Pancreas (tissue), 10 donors: ENCODE results near the gene TMEM87A. TPM values are rescaled to one million over a fixed set of nuclear protein-coding genes. Genes with fewer than 3 reads are reported as not detected.

Source experiments
- ATAC-seq, 4 donors: fragments of 200-7000 bp; cut with Tn5 transposase; one replicate each; pipeline versions ENCODE4 v1.8.0 to v1.9.1; 2020; ENCODE audit warnings: mild to moderate bottlenecking in 4 of 4, moderate library complexity in 4 of 4
- DNase-seq, 6 donors: peaks; one replicate each; pipeline ENCODE4 v3.0.0-alpha.2; 2020
- FAIRE-seq: peaks from 2 replicates; lab custom pipeline; 2012; peaks lifted over from hg19 to GRCh38; lab: Jason Lieb, UNC
- H3K27ac ChIP-seq, 4 donors: fragments of 200-600 bp; sonication (generic); 1 replicate in 3 of 4; 2 replicates in 1 of 4; pipeline versions ENCODE4 v1.5.0 to v1.8.0; 2020
- H3K27me3 ChIP-seq, 4 donors: fragments of 200-600 bp; one replicate each; pipeline ENCODE4 v1.8.0; 2021
- H3K36me3 ChIP-seq, 3 donors: fragments of 200-600 bp; sonication (generic) in 1 of 3; one replicate each; pipeline versions ENCODE4 v1.5.0 to v1.8.0; 2020 to 2021
- H3K4me1 ChIP-seq, 3 donors: fragments of 200-600 bp; one replicate each; pipeline ENCODE4 v1.8.0; 2021
- H3K4me3 ChIP-seq, 4 donors: fragments of 200-600 bp; sonication (generic) in 2 of 4; one replicate each; pipeline versions ENCODE4 v1.5.0 to v1.8.0; 2020 to 2021
- H3K9me3 ChIP-seq, 4 donors: fragments of 200-600 bp; one replicate each; pipeline ENCODE4 v1.8.0; 2021
- WGBS, 2 donors: extraction: QIAGEN DNeasy Blood & Tissue Kit; methylation state at CpG; one replicate each; pipeline ENCODE4 v1.1.7; 2013; 5-methylcytosine and 5-hydroxymethylcytosine counted together
- intact Hi-C, 3 donors: fragments of 100-400 bp; cut with DNase I; formaldehyde crosslinking; loops; one replicate each; pipeline versions ENCODE4 v1.11.1 to v1.14.2; 2022
- polyA plus RNA-seq, 2 donors: library from polyadenylated mRNA; stranded (reverse); fragments of 200-250 nt; gene quantifications; one replicate each; pipeline ENCODE4 v1.2.3, GENCODE V29; 2013
- total RNA-seq, 6 donors: library from RNA; stranded (reverse); fragmentation: NEBNext Ultra II Directional in 4 of 6; extraction: Animal tissue kit (Norgen Biotek cat#: 25700) in 4 of 6; gene quantifications; one replicate each; pipeline versions ENCODE4 v1.2.1 to v1.2.4, GENCODE V29; 2021 to 2023
- TF ChIP-seq, protein P1 (sequence below), 4 donors: fragments of 200-600 bp; sonication (generic) in 3 of 4; IDR thresholded peaks; one replicate each; pipeline versions ENCODE4 v1.5.0 to v1.8.0; 2021; ENCODE audit warnings: antibody characterized with exemption in 4 of 4
- donor health status: healthy with polysubstance abuse.
- donor health status: DM: no; HTN: no; CAD: no; lungs with moderate emphysema.
- donor health status: DM: no; HTN: no; CAD: no.
- donor health status: control.
- donor health status: control.
- donor health status: Bipolar disorder and iron deficiency.
- donor health status: DM: yes; HTN: yes; CAD: no.
- donor health status: DM: no; HTN: no; CAD: no.
- donor health status: DM: no; HTN: no; CAD: no.
- donor health status: DM: yes; HTN: yes; CAD: no.

The TMEM87A gene
- total and polyA plus RNA-seq, 8 donors, result 12.2 to 32.1 (median 23.1) TPM

DNA sequence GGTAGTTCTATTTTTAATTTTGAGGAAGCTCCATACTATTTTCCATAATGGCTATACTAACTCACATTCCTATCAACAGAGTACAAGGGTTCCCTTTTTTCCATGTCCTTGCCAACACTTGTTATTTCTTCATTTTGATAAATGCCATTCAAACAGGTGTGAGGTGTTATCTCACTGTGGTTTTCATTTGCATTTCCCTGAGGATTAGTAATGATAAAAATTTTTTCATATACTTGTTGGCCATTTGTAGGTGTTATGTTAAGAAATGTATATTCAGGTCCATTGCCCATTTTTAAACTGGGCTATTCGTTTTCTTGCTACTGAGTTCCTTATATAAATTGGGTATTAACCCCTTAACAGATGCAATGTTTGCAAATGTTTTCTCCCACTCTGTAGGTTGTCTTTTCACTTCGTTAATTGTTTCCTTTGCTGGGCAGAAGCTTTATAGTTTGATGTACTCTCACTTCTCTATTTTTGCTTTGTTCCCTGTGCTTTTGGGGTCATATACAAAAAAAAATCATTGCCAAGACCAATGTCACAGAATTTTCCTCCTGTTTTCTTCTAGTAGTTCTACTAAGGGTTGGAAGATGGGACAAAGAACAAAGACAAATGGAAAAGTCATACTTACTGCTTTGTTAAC is 54.2 kb downstream of the TMEM87A start:
- Histone ChIP-seq H3K4me1 (no peaks in the 10 kb centered on the region), H3K27me3 (no peaks in the 10 kb centered on the region), H3K4me3 (no peak overlapping the region), H3K27ac (no peak overlapping the region), H3K36me3 (peaks cover 0 to 49% (median 14%) of the 10 kb centered on the region in 3 donors), H3K9me3 (no peaks in the 10 kb centered on the region)
- DNase-seq (no peak), ATAC-seq (no peak), FAIRE-seq (no peak)
- intact Hi-C loops, result no loop called here
- 29% methylated on average over 2 of the region's 2 CpGs for WGBS, 2 donors
- TF ChIP-seq, protein P1, sequence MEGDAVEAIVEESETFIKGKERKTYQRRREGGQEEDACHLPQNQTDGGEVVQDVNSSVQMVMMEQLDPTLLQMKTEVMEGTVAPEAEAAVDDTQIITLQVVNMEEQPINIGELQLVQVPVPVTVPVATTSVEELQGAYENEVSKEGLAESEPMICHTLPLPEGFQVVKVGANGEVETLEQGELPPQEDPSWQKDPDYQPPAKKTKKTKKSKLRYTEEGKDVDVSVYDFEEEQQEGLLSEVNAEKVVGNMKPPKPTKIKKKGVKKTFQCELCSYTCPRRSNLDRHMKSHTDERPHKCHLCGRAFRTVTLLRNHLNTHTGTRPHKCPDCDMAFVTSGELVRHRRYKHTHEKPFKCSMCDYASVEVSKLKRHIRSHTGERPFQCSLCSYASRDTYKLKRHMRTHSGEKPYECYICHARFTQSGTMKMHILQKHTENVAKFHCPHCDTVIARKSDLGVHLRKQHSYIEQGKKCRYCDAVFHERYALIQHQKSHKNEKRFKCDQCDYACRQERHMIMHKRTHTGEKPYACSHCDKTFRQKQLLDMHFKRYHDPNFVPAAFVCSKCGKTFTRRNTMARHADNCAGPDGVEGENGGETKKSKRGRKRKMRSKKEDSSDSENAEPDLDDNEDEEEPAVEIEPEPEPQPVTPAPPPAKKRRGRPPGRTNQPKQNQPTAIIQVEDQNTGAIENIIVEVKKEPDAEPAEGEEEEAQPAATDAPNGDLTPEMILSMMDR (IDR thresholded peaks at IDR 0.05), result no peak

DNA sequence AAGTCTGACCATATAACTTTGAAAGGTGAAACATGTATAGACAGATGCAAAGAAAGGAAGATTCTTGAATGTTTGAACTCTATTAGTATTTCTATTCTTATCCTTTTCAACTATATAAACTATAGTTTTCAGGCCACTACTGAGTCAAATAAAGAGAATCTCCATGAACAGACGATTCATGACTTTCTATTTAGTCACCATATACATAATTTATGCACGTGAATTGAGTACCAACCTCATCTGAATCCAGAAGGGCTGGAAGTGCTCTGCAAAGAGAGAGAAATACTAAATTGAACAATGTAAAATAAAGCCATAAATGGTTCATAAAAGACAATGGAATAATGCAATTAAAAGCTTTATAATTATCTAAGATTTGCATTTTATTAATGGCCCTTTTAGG is 55.7 kb downstream of the TMEM87A start:
- intact Hi-C loops, result no loop called here
- 72 to 85% methylated on average over 2 of the region's 2 CpGs for WGBS, 2 donors
- H3K4me3 ChIP-seq, result no peak overlapping the region
- H3K9me3 ChIP-seq, result no peaks in the 10 kb centered on the region
- no peak overlapping the region for H3K27ac ChIP-seq
- DNase-seq, result no peak
- peaks cover 0 to 45% (median 14%) of the 10 kb centered on the region in 3 donors for H3K36me3 ChIP-seq
- no peak for ATAC-seq
- H3K4me1 ChIP-seq, result no peaks in the 10 kb centered on the region
- FAIRE-seq, result no peak
- TF ChIP-seq, protein P1 (IDR thresholded peaks at IDR 0.05), result no peak
- no peaks in the 10 kb centered on the region for H3K27me3 ChIP-seq

DNA sequence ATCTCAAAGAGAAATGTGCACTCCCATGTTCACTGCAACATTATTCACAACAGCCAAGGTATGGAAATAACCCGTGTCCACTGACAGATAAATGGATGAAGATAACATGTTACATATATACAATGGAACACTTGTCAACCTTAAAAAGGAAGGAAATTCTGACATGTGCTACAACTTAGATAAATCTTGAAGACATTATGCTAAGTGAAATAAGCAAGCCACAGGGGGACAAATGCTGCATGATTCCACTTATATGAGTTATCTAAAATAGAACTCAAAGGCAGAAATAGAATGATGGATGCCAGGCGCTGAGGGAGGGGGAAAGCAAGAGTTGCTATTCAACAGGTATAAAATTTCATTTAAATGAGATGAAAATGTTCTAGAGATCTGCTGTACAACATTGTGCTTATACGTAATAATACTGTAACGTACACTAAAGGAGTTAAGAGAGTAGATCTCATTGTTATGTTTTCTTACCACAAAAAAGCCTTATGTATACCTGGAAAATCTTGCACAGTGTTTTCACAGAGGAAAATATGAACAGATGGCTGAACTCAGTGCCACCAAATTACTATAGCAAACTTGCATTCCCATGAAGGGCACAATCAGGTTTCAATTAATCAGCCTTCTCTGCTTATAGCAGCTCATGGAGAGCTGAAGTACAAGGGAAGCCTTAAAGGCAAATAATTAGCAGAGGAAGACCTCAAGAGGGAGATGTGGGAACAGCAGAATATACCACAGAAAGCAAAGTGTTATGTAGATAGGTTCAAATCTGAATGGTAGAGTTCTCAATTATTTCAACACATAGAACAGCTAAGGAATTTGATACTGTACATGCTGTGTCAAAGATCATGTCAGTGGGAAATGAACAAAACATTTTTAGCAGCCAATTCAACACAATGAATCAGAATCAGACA is 57.1 kb downstream of the TMEM87A start:
- DNase-seq (no peak), ATAC-seq (no peak), FAIRE-seq (no peak)
- intact Hi-C loops, result no loop called here
- Histone ChIP-seq H3K4me3 (no peak overlapping the region), H3K9me3 (no peaks in the 10 kb centered on the region), H3K27ac (no peak overlapping the region), H3K36me3 (peaks cover 0 to 45% (median 14%) of the 10 kb centered on the region in 3 donors), H3K27me3 (no peaks in the 10 kb centered on the region), H3K4me1 (no peaks in the 10 kb centered on the region)
- TF ChIP-seq, protein P1 (IDR thresholded peaks at IDR 0.05), result no peak
- WGBS, 2 donors, result 90 to 93% methylated on average over 4 of the region's 4 CpGs

DNA sequence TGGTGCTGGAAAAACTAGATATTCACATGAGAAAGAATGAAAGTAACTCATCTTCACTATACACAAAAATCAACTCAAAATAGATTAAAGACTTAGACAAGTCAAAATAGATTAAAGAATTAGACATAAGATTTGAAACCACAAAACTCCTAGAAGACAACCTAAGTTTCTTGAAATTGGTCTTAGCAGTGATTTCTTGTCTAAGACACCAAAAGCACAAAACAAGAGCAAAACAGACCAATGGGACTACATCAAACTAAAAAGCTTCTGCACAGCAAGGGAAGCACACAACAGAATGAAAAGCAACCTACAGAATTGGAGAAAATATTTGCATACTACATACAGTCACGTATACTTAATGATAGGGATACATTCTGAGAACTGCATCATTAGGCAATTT is 58.6 kb downstream of the TMEM87A start:
- Histone ChIP-seq H3K4me3 (no peak overlapping the region), H3K9me3 (no peaks in the 10 kb centered on the region), H3K27me3 (no peaks in the 10 kb centered on the region), H3K4me1 (no peaks in the 10 kb centered on the region), H3K27ac (no peak overlapping the region), H3K36me3 (peaks cover 0 to 45% (median 14%) of the 10 kb centered on the region in 3 donors)
- 90 to 94% methylated on average over 1 of the region's 1 CpG for WGBS, 2 donors
- FAIRE-seq, result no peak
- ATAC-seq, result no peak
- intact Hi-C loops, result no loop called here
- TF ChIP-seq, protein P1 (IDR thresholded peaks at IDR 0.05), result no peak
- DNase-seq, result no peak
